Endothelial cell of umbilical vein (primary cell): Measurements from ENCODE around the gene ARHGAP45. TPM values are rescaled to one million over a fixed set of nuclear protein-coding genes. Genes with fewer than 3 reads are reported as not detected.

ENCODE experiments used
- BruUV-seq: library from RNA; stranded (reverse); fragments of 400-500 nt; replicated peaks from 2 replicates; lab custom pipeline; 2021; lab: Mats Ljungman, UMichigan
- CTCF ChIA-PET: fragments of 300-600, 350-600 bp; sonication (Branson Sonifier 250); formaldehyde crosslinking; loops from one replicate; lab custom pipeline; 2021; ENCODE audit warnings: antibody characterized with exemption, inconsistent platforms; lab: Charles Lee
- POLR2A ChIA-PET: fragments of 300-600, 350-600 bp; sonication (Branson Sonifier 250); formaldehyde crosslinking; loops from one replicate; lab custom pipeline; 2021; ENCODE audit warnings: antibody characterized with exemption, inconsistent platforms; lab: Charles Lee
- DNase-seq: peaks from one replicate; pipeline ENCODE4 v3.0.0-alpha.2; 2011; ENCODE audit warnings: low read depth, low spot score
- FAIRE-seq: peaks from 2 replicates; lab custom pipeline; 2011; peaks lifted over from hg19 to GRCh38; lab: Jason Lieb, UNC
- H2AFZ ChIP-seq: 2 replicates; pipeline ENCODE4 v1.6.0; 2012; ENCODE audit warnings: low read depth, low read length, control low read depth, inconsistent platforms
- H3K27ac ChIP-seq: 2 replicates; pipeline ENCODE4 v1.5.1; 2011; ENCODE audit warnings: low read depth, mild to moderate bottlenecking, control low read depth, low read length, moderate library complexity; ENCODE audit not compliant: insufficient read depth
- H3K27me3 ChIP-seq, 2 experiments: 2 replicates each; pipeline versions ENCODE4 v1.6.0 to v1.6.1; 2011; ENCODE audit warnings: low read length in 2 of 2, mixed read lengths in 1 of 2; ENCODE audit not compliant: control insufficient read depth in 2 of 2, insufficient read depth in 2 of 2
- H3K36me3 ChIP-seq, 2 experiments: 2 replicates in 1 of 2; 3 replicates in 1 of 2; pipeline ENCODE4 v1.5.1; 2011; ENCODE audit warnings: low read length in 2 of 2, mild to moderate bottlenecking in 1 of 2, moderate library complexity in 1 of 2; ENCODE audit not compliant: control insufficient read depth in 2 of 2, insufficient read depth in 2 of 2; ENCODE audit errors: extremely low read depth in 1 of 2
- H3K4me1 ChIP-seq: 3 replicates; pipeline ENCODE4 v1.5.1; 2011; ENCODE audit warnings: mild to moderate bottlenecking, low read length; ENCODE audit not compliant: control insufficient read depth, insufficient read depth; ENCODE audit errors: extremely low read depth
- H3K4me2 ChIP-seq: 2 replicates; pipeline ENCODE4 v1.6.1; 2011; ENCODE audit warnings: low read length, control low read depth, mixed read lengths; ENCODE audit not compliant: insufficient read depth
- H3K4me3 ChIP-seq, 3 experiments: fragments of 200-600 bp in 1 of 3; sonication (generic), shearing (Covaris generic) in 1 of 3; replicated peaks in 1 of 3; 2 replicates each; pipeline ENCODE4 v1.5.1; 2011 to 2016; ENCODE audit warnings: control low read depth in 3 of 3, low read length in 3 of 3, mild to moderate bottlenecking in 2 of 3, inconsistent platforms in 1 of 3, low read depth in 1 of 3, moderate library complexity in 1 of 3; ENCODE audit not compliant: insufficient read depth in 1 of 3
- H3K79me2 ChIP-seq: 2 replicates; pipeline ENCODE4 v1.6.0; 2012; ENCODE audit warnings: low read length, inconsistent platforms; ENCODE audit not compliant: control insufficient read depth, insufficient read depth
- H3K9ac ChIP-seq: replicated peaks from 2 replicates; pipeline ENCODE3; 2011; ENCODE audit warnings: low read length, control low read depth; ENCODE audit not compliant: insufficient read depth; ENCODE audit errors: extremely low read depth
- H3K9me1 ChIP-seq: replicated peaks from 3 replicates; pipeline ENCODE4 v1.6.0; 2011; ENCODE audit warnings: mild to moderate bottlenecking, low read length; ENCODE audit not compliant: control insufficient read depth, insufficient read depth; ENCODE audit errors: extremely low read depth
- H3K9me3 ChIP-seq: replicated peaks from 2 replicates; pipeline ENCODE4 v1.5.1; 2012; ENCODE audit warnings: low read length, inconsistent platforms; ENCODE audit not compliant: control insufficient read depth, insufficient read depth
- H4K20me1 ChIP-seq: replicated peaks from 2 replicates; pipeline ENCODE3; 2011; ENCODE audit warnings: mild to moderate bottlenecking, low read length; ENCODE audit not compliant: control insufficient read depth, insufficient read depth; ENCODE audit errors: extremely low read depth
- EZH2 ChIP-seq: IDR thresholded peaks from 2 replicates; pipeline ENCODE4 v1.6.1; 2012; ENCODE audit warnings: borderline replicate concordance, low read depth, mild to moderate bottlenecking, moderate library complexity, low read length, inconsistent platforms; ENCODE audit not compliant: severe bottlenecking
- POLR2A ChIP-seq: IDR thresholded peaks from 2 replicates; pipeline ENCODE4 v1.6.1; 2012; ENCODE audit warnings: low read depth, mild to moderate bottlenecking, control low read depth, low read length
- dilution Hi-C: fragments of 300-500 bp; cut with MboI; formaldehyde crosslinking; loops from one replicate; pipeline ENCODE4 v1.15.0; 2019; ENCODE audit warnings: low sequenced_read_pairs; ENCODE audit not compliant: extremely low pct_ligation_motif_present
- intact Hi-C: fragments of 100-400 bp; cut with micrococcal nuclease; formaldehyde crosslinking; loops from one replicate; pipeline ENCODE4 v1.10.0; 2022
- polyA plus RNA-seq, 4 experiments: library from polyadenylated mRNA; depleted of rRNA in 3 of 4; stranded (reverse) in 3 of 4; unstranded in 1 of 4; fragments of >200 nt; gene quantifications; 2 replicates each; pipeline versions ENCODE4 v1.2.1 to v1.2.3, GENCODE V29; 2011 to 2012; ENCODE audit warnings: missing spikeins in 1 of 4
- total RNA-seq: library from RNA; stranded (reverse); gene quantifications from 2 replicates; pipeline ENCODE4 v1.2.3, GENCODE V29; 2021
- TF ChIP-seq, protein P1 (sequence below): IDR thresholded peaks from 2 replicates; pipeline ENCODE4 v1.6.1; 2011; ENCODE audit not compliant: insufficient read depth, insufficient read length
- TF ChIP-seq, protein P2 (sequence below), 2 donors: IDR thresholded peaks; 1 replicate in 1 of 2; 2 replicates in 1 of 2; pipeline ENCODE4 v1.5.1; 2011; ENCODE audit warnings: low read length in 2 of 2, mild to moderate bottlenecking in 2 of 2, moderate library complexity in 2 of 2, control low read depth in 1 of 2, inconsistent platforms in 1 of 2, low read depth in 1 of 2; ENCODE audit not compliant: insufficient read depth in 1 of 2; ENCODE audit errors: extremely low read depth in 1 of 2

ARHGAP45 gene
- total and polyA plus RNA-seq, 2 donors (not counting 3 experiments of a cell fraction or from before 2014, with no cell fraction given) = 7.5 to 10.4 TPM

DNA sequence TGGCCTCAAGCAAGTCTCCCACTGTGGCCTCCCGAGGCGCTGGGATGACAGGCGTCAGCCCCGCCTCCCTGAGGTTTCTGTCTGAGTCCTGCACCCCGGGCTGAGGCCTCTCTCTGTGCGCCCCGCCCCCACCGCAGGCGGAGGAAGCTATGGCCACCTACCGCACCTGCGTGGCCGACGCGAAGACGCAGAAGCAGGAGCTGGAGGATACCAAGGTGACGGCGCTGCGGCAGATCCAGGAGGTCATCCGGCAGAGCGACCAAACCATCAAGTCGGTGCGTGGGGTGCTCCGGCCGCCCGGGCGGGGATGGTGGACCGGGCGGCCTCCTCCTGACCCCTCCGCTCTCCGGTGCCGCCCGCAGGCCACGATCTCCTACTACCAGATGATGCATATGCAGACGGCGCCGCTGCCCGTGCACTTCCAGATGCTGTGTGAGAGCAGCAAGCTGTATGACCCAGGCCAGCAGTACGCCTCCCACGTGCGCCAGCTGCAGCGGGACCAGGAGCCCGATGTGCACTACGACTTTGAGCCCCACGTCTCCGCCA lies 12.7 kb downstream of the ARHGAP45 start:
- H3K4me1 ChIP-seq = no peaks in the 10 kb centered on the region
- CTCF ChIA-PET = interaction anchor here (1.9 kb wide), 1 partner anchor 12 kb away, joined by 4 read pairs; the partner anchor contains the start of gene ARHGAP45
- H4K20me1 ChIP-seq = no peaks in the 10 kb centered on the region
- POLR2A ChIA-PET = interaction anchor here (1.4 kb wide), 1 partner anchor 24 kb away, joined by 4 read pairs; the partner anchor contains the start of gene GPX4
- intact Hi-C loops = no loop called here
- no TSS peak for BruUV-seq
- H3K9me1 ChIP-seq = no peaks in the 10 kb centered on the region
- DNase-seq (no peak), FAIRE-seq (no peak)
- H3K9ac ChIP-seq = no peak overlapping the region
- no peaks in the 10 kb centered on the region for H3K36me3 ChIP-seq
- no peak overlapping the region for H2AFZ ChIP-seq
- H3K27me3 ChIP-seq = no peaks in the 10 kb centered on the region
- H3K4me3 ChIP-seq = no peak overlapping the region
- no peak overlapping the region for H3K27ac ChIP-seq
- dilution Hi-C loops = no loop called here
- no peaks in the 10 kb centered on the region for H3K79me2 ChIP-seq
- H3K4me2 ChIP-seq = no peak overlapping the region
- TF ChIP-seq POLR2A = no peak
- TF ChIP-seq, protein P1, sequence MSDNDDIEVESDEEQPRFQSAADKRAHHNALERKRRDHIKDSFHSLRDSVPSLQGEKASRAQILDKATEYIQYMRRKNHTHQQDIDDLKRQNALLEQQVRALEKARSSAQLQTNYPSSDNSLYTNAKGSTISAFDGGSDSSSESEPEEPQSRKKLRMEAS = no peak
- TF ChIP-seq, protein P2, sequence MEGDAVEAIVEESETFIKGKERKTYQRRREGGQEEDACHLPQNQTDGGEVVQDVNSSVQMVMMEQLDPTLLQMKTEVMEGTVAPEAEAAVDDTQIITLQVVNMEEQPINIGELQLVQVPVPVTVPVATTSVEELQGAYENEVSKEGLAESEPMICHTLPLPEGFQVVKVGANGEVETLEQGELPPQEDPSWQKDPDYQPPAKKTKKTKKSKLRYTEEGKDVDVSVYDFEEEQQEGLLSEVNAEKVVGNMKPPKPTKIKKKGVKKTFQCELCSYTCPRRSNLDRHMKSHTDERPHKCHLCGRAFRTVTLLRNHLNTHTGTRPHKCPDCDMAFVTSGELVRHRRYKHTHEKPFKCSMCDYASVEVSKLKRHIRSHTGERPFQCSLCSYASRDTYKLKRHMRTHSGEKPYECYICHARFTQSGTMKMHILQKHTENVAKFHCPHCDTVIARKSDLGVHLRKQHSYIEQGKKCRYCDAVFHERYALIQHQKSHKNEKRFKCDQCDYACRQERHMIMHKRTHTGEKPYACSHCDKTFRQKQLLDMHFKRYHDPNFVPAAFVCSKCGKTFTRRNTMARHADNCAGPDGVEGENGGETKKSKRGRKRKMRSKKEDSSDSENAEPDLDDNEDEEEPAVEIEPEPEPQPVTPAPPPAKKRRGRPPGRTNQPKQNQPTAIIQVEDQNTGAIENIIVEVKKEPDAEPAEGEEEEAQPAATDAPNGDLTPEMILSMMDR (IDR thresholded peaks at IDR 0.05; ENCODE audit: extremely low read depth in 1 of 2, insufficient read depth in 1 of 2, low read depth in 1 of 2, low read length in 2 of 2) = no peak
- no peak for TF ChIP-seq EZH2
- no peaks in the 10 kb centered on the region for H3K9me3 ChIP-seq
